ENCODE data around the gene C13orf46. TPM values are rescaled to one million over a fixed set of nuclear protein-coding genes. Genes with fewer than 3 reads are reported as not detected.

The C13orf46 gene
- total RNA-seq, 1 donor from 2014 or later, result 0.16 TPM

DNA sequence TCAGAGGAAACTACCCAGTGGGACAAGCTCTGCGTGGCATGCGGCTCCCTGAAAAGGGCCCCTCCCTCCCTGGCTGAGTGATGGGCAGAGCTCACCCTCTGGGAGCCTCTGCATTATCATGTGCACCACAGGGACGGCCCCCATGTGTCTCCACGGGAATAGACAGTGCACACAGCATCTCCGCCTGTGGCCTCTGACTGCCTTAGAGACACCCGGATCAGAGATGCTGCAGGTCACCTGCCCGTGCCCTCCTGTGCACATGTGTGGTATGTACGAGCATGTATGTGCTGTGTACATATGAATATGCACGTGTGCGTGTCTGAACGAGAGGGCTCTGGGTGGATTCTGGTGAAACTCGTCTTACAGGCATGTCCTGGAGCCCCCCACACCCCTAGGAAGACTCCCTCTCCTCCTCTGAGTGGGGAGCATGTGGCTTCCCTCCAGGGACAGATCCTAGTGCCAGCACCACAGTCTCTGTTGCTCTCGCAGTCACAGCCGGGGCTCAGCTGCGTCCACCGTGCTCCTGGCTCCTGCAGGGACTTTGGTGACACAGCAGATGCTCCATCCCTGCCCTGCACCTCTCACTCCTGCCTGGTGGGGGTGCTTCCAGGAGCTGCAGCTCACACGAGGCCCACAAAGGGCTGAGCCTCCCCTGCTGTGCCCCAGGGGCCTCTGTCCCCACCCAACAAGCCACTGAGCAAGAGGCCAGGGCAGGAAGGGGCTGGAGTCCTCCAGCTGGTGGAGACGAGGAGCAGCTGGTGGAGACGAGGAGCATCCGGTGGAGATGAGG lies 19.6 kb downstream of the C13orf46 start:
- DNase-seq, result no peak

DNA sequence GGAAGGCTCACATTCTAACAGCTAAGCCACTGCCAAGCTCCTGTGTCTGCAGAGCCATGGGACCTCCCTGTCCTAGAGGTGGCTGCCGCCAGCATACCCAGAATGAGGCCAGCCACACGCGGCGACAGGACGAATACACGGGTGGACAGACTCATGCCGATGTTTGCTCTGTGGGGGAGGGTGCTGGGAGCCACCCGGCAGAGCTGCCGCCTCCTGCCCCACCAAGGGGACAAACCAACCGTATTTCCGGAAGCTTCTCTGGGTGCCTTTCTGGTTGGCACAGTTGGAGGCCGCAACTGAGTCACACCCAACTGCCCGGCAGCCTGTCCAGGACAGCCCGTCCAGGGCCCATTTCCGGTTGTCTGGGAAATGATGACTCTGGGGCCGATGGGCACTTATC lies 20.3 kb downstream of the C13orf46 start:
- no peak for DNase-seq

DNA sequence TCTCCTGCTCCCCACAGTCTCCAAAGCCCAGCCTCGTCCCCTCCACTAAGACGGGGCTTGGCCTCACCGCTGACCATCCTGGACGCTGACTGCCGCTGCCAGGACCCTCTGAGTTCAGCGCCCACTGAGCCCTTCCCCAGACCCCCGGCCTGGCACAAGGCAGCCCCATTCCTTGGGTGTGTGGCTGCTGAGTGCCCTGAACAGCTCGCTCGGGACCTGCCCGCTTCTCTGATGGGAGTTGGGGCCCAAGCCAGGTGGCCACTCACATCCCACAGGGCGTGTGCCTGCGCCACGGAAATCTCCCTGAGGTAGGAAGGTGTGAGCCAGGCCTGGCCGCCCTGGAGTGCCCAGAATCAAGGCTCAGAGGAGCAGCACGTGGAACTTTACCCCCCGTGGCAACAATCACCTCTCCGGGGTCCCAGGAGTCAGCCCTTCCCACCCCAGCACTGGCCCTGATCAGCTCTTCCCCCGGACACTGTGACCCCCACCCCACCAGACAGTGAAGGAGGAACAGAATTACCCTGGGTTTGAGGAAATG lies 20.8 kb downstream of the C13orf46 start:
- DNase-seq, result no peak

DNA sequence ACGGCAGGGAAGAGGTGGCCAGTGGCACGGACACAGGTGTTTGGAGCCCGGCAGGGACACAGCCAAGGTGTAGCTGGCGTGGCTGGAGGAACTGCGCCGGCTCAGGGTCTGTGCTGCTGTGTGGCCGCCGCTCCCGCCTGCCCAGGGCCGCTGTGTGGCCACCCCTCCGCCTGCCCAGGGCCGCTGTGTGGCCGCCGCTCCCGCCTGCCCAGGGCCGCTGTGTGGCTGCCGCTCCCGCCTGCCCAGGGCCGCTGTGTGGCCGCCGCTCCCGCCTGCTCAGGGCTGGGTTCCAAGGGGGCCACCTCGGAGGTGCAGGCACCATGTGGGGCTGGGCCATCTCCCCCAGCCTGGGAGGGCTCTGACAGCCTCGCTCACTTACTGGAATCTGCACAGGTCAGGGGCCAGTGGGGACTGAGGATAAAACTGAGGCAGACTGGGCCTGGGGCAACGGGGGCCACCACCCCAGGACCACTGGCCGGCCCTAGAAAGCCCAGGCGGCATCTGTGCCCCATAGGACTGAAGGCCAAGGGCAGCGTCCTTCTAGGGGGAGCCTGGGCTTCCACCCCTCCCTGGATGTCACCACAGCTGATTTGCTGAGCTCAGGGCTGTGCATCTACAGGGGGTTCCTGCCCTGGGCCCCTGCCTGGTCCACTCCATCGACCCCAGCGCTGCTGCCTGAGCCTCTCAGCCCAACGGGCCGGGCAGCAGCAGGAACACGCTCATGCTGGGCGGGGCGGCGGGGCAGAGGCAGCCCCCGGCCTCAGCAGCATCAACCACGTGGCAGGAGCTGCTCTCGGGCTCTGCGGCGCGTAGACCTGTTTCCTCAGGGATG lies 21.5 kb downstream of the C13orf46 start:
- no peak for DNase-seq

DNA sequence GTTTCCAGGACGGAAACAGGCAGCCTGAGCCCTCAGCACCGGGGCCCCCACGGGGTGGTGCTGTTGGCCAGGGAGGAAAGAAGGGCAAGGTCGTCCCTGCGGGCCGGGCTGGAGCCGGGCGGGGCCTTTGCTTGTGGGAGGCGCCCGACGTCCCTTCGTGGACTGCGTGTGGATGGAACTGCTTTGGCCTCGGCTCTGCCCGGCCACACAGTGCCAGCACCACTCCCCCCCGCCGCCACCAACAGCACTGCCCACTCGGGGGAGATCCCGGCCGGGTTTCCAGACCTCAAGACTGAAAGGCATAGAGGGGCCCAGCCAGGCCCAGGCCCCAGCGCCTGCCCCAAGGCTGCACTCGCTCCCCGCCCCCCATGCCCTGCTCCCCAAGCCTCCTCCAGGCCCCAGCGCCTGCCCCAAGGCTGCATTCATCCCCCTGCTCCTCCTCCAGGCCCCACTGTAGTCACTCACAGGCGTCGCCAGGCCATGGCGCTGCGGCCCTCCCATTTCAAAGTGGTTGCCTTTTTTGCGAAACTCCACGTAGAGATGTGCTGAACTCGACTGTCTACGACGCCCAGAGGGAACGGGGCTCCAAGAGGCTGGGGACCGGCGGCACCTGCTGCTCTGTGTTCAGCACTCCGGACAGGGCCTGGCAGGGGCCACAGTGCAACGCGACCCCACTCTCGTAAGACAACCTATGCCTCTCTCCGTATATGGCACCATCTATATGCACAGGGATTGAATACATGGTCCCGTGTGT lies 22.5 kb downstream of the C13orf46 start:
- DNase-seq, result no peak

DNA sequence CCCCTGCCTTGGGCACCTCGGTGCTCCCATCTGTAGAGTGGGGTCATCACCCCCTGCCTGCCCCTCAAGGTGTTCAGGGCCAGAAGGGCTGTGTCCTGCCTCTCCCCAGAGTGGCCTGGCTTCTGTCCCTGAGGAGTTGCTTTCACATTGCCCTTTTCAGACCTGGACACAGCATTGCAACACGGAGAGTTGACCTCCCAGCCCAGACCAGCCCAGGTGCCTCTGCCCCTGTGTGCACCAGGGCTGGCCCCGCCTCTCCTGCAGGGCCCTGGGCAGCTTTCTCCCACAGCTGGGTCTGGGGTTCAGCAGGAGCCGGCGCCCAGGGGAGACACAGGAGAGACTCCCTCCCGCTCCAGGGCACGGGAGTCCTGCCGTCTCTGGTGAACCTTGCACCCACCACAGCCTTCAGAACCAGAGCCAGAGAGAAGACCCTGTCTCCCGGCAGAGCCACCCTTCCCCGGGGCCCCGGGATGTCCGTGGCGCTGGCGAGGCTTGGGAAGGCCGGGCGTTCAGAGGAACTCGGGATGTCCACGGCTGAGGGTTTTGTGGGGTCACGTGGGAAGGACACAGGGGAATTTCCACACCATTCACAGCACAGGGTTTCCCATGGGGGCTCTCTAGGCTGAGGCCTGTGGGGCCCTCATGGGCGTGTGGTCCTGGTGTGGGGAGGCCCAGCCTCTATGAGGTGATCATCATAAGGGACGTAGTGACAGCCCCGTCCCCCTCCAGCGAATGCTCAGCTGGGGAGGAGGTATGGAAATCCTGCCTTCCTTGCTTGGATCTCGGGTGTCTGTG lies 23.2 kb downstream of the C13orf46 start:
- DNase-seq, result no peak

DNA sequence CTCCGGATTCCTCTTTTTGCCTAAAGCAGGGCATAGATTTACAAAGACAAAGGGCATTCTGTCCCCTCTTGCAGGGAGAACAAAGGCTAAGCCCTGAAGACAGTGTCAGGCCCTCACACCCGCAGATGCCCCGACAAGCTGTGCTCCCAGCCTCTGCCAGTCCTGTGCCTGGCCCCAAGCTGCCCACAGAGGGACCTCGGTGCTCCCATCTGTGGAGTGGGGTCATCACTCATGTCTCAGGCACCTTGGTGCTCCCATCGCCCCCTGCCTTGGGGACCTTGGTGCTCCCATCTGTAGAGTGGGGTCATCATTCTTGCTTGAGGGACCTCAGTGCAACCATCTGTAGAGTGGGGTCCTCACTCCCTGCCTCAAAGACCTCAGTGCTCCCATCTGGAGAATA lies 24.3 kb downstream of the C13orf46 start:
- DNase-seq, result no peak

DNA sequence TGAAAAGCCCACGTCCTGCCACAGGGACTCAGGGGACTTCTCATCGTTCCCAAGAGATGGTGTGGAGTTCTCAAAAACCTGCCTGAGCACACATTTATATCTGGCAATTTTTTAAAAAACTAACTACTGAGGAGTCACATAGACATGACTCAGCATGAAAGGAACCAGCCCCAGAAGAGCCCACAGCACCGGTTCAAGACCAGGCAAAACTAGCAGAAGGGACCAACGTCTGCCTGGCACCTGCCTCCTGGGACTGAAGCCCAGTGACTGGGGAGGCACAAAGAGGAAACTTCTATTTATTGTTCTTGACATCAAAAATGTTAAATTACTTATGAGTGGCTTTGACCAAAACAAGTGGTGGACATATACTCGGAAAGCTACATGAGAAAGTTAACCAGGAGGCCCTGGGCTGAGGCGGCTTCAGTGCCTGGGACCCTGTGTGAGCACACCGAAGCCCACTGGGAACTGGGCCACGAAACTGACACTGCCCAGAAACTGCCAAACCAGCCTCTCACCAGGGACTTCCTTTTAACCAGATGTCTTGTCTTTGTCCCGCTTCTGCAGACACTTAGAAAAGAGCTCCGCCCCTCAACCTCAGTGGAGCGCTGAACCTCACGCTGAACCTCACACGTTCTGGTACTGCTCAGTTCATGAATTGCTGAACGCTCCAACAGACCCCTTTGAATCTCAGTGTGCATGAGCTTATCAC lies 25.7 kb downstream of the C13orf46 start:
- no peak for DNase-seq

DNA sequence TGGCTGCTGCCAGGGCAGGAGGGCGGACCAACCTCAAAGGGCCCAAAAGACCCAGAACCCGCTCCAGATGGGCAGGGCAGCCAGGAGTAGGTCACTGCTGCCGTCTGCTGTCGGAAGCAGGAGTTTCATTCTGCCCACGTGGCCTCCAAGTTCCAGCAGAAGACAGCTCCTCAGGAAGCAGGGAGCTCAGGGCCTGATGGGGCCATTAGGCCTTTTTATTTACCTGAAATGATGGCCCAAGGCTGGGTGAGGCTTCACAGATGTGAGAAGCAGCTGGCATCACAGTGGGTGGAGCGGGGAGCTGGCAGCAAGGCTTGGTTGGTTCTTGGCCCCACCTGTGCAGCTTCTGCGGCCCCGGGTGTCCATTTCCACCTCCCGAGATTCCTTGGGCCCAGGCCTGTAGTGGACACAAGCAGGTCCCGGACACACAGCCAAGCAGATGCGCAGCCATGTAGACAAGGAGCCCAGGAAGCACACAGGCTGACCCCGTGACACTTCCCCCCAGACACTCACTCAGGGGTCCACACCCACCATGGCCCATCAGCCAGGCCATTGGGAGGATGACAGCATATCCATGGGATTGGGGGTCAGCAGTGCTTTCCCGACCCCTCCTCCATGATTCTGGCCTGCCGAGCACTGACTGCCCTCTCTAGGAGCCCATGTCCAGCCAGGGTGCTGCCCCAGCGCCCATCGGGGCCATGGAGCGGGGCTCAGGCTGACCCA lies 26.4 kb downstream of the C13orf46 start:
- DNase-seq, result no peak

DNA sequence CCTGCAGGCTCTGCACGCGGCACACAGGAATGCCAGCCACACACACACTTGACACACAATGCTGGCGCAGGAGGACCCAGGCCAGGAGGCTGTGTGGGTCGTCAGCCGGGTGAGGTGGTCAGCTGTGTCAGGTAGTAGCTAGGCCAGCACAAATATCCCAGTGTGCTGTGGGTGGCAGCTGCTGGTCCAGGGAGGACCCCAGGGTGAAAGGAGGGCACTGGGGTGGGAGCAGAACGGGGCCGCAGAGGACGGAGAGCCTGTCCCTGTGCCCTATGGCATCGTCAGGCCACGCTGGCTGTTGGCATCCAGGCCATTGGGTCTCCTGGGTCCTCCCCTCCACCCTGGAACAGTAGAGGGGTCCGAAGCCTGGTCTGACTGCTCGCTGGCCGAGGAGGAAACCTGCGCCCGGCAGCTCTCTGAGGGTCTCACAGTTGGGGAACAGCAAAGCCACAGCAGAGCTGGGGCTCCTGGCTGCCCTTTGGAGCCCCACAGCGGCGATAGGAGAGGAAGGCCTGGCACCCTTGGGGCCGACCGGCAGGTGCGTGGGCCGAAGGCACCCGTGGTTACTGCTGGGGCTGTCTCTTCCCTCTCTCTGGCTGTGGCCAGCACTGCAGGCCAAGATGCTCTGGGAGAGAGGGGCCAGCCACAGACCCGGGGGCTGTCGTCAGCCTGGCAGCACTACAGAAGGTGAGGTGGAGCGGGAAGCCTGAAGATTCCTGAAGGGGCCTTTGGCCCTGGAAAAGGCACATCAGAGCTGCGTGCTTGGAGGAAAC lies 27.3 kb downstream of the C13orf46 start:
- DNase-seq, result no peak

DNA sequence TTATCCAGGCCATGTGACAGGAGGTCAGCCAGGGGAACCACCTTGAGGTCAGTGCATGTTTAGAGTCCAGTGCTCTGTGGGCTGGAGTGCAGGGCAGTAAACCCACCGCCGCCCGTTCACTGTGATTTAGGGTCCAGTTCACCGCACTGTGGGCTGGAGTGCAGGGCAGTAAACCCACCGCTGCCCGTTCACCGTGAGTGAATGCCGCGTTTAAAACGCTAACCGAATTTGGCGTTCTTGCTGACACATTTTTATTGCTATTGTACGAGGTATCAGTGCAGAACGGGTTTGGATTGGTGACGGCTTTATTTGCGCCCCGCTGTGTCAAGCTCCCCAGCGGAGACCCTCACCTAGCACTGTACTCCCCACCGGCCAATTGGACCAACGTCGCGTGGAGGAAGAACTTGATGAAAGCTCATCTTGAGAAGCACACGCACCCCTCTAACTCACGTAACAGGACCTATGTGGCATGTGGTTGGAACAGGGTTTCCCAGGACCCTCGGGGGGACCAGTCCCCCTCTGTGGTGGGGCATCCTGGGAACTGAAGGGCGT lies 27.9 kb downstream of the C13orf46 start:
- no peak for DNase-seq

DNA sequence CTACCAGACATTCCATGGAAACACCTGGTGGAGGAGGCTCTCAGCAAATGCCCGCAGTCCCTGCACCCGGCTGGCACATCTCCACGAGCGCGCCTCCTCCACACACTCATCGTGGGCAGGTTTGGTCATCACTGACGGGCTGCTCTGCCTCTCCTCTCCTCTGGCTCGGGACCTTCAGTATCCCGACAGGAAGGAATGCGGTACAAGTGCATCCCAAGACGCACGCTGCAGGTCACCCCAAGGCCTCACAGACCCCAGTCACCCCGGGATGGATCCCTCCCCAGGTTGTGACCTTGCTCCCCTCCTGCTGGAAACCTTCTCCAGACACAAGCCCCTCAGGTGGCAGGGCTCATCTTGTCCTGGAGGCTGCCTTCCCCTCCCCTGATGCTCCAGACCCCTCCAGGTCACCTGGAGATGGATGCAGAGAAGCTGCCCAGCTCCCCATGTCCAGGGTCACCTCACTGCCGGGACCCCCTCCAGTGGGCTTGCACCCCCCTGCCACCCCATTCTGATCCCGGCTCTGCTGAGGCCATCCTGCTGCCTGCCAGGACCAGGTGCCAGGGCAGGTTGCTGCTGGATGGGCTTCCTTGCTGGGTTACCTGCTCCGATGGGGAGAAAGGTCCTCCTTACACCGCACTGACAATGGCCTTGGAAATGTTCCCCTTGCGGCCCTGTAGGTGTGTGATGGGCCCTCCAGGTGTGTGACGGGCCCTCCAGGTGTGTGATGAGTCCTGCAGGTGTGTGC lies 29.9 kb downstream of the C13orf46 start:
- DNase-seq, result no peak

DNA sequence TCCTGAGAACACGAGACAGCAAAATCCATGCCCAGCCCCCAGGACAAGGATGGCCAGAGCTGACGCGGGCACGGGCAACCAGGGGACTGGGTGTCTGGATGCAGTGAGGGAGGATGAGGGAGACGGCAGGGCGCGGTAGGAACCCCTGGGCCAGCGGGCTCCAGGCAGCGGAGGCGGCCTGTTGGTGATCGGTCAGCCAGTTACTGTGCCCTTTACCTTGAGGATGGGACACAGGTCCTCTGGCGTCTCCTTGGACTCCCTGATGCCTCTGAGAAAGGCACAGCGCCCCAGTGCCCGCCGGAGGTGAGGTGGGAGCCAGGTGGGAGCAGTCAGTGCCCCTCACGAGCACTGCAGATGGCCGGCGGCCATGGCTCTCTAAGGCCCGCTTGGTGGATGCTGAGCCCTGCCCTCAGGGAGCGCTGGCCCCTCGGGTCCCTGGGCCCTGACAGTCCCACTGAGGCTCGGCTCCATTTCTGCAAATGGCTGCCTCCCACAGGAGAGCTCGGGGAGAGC lies 31.2 kb downstream of the C13orf46 start:
- DNase-seq, result no peak

DNA sequence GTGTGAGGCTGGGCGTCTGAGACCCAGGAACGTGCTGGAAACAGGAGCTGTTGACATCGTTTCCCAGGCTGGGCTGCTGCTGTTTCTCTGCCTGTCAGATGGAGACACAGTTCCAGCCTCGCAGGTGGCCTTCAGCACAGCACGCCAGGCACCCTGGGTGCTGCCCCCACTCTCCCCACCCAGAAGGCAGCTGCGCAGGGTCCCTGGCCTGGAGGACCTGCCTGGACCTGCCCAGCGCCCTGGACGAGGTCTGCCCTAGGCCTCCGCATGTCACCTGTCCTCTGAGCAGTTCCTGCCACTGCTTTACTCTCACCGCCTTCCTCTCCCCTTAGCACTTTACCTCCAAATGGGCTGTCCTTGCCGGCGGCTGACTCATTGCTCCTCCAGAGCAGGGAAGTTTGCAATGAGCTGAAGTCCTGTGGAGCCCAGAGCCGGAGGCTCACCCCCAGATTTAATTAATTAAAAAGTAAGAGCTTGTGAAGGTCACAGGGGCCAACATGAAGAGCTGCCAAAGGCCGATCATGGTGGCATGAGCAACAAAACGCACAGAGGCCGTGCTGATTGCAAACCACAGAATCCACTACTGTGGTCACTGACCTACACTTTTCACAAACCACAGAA lies 32.2 kb downstream of the C13orf46 start:
- no peak for DNase-seq

DNA sequence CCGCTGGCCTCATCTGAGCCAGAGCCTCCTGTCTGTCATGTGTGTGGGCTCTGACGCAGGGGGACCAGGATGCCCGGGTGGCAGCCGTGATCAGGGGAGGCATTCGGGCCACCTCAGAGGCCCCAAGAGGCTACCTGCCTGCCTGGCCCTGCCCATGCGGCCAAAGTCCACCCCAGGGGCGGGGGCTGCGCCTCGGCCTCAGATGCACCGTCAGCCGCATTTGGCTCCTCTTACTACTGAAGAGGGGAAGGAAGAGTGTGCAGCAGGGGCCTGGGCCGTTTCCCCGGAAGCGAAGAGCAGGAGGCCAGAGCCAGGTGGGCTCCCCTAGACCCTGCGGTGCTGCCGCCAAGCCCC lies 34.0 kb downstream of the C13orf46 start:
- DNase-seq, result no peak

DNA sequence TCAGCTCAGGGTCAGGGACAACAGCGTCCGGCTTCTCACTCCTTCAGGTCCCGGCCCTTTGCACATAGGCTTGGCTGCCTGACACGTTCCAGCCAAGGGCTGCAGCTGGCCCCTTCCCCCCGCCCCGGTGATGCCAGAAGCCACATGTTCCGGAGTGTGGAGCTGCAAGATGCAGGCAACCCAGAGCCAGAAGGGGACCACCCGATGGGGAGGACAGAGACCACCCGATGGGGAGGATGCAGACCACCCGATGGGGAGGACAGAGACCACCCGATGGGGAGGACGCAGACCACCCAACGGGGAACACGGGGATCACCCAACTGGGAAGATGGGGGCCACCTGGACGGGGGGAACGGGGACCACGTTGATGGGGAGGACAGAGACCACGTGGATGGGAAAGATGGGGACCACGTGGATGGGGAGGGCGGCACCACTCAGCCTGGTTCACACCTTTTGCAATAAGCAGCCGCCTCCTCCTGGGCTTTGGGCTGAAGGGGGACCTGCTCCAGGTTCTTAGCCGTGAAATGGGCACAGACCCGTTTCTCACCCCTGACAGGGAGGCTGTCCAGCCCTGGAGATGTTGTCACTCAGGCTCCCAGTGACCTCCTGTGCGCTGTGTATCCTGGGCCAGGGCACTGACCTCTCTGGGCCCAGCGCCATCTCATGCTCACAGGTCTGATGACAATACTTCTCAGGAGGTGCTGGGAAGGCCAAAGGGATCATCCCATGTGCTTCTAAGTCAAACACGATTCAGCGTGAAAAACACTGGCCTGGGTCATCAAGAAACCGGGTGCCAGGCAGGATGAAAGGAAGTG lies 34.5 kb downstream of the C13orf46 start:
- no peak for DNase-seq

DNA sequence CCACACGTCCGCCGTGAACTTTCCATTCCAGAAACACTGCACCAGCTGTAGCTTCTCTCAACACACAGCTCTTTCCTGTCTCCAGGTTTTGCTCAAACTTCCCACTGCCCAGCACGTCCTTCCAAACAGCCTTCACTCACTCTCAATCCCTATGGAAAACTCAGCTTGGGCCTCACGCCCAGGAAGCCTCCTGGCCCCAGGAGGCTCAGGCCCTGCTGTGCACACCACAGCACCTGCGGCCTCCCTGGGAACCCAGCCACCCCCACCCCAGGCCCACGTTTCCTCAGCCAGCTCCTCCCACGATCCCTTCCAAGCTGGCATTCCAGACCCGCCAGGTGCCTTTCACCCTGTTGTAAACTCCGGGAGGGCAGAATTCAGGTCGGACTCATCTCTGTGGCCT lies 35.2 kb downstream of the C13orf46 start:
- no peak for DNase-seq

All from occipital lobe (tissue), 2 donors.